GM18511 (cell line): ENCODE measurements around the gene ZDHHC13.

Experiments used
- ATAC-seq: cut with Tn5 transposase; IDR thresholded peaks from one replicate; pipeline ENCODE4 v1.9.1; 2021; ENCODE audit warnings: mild to moderate bottlenecking, moderate library complexity; ENCODE audit not compliant: unreplicated experiment

Gene ZDHHC13

DNA sequence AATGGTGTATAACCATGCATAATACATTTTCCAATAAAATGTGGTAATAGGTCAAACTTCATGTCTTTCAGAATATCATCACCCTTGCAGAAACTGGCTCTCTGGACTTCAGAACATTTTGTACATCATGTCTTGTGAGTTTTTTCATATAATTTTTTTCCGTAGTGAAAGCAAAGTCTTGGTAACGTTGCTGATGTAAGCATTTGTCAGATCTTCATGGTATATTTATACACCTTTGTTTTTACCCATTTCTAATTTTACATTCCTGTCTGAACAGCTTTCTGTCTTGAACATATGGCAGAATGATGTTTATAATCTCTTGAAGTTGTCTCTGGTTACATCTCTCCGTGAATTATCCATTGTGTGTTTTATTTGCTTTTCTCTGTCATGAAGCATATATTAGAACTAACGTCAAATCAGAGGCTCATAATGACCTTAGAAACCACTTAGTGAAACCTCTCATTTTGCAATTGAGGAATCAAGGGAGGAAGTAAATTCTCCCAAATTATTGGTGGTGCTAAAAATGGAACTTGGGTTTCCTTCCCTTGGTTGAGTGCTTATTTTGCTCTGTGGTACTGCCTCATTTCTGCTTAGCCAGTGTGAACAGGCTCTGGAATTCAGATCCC, 47.4 kb downstream of the ZDHHC13 start:
- ATAC-seq = no peak

- no peak for ATAC-seq
Measured at GRCh38 chr11:19164881-19165280, 47.9 kb downstream of the ZDHHC13 start.

- no peak for ATAC-seq
Measured at GRCh38 chr11:19168090-19168489, 51.1 kb downstream of the ZDHHC13 start.

GRCh38 chr11:19173004-19173689, 56.2 kb downstream of the ZDHHC13 start:
- no peak for ATAC-seq

GRCh38 chr11:19173964-19174638, 57.1 kb downstream of the ZDHHC13 start:
- ATAC-seq = no peak

DNA sequence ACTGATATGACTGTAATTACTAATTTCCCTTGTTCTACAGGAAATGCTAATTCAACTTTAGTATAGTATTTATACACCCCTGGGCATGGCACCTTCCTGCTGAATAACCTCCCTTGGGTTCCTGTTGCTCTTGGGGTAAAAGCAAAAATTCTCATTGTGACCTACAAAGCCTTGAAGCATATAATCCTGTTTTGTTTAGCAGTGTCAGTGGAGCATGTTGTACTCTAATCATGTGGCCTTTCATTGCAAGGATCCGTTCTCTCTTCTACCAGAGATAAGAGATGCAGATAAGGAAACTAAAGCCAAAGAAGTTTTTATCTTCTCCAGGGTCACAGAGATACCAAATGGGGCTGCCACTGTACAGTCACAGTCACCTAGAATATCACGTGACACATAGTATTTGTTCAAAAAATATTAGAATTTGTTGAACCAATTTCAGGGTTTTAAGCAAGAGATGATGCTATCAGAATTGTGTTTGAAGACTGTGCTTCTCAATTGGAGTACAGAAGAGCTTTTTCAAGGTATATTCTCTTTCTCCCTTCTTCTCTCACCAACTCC, 59.7 kb downstream of the ZDHHC13 start:
- no peak for ATAC-seq

- ATAC-seq = no peak
Measured at GRCh38 chr11:19181531-19182261, 64.7 kb downstream of the ZDHHC13 start.

DNA sequence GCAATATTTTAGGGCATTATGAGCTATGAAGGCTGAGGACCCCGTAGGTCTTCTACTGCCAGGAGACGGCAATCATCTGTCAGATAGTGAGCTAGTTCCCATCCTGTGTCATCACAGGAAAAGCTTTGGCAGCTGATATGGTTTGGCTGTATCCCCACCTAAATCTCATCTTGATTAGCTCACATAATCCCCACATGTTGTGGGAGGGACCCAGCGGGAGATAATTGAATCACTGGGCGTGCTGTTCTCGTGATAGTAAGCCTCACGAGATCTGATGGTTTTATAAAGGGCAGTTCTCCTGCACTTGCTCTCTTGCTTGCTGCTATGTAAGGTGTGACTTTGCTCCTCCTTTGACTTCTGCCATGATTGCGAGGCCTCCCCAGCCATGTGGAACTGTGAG, 66.7 kb downstream of the ZDHHC13 start:
- no peak for ATAC-seq

DNA sequence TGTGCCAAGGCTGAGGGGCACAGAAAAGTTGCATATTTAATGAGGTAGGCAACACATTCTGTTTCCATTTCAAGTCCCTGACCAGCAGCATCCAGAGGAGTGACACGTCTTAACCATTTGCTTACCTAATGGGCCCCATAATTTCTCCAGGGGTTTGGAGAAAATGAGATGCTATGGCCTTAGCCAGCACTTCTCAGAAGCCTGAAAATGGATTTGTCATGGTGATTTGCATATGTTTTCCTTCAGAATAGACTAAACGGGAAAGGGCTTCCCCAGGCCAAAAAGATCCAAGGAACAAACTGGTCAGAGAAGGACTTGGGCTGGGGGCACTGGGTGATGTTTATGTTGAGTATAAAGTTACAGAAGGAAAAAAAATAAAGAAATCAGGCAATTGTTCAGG, 68.1 kb downstream of the ZDHHC13 start:
- ATAC-seq = no peak

GRCh38 chr11:19185516-19186052, 68.6 kb downstream of the ZDHHC13 start:
- no peak for ATAC-seq

GRCh38 chr11:19187114-19187832, 70.3 kb downstream of the ZDHHC13 start:
- ATAC-seq = no peak

- ATAC-seq = no peak
Measured at GRCh38 chr11:19187833-19188258, 70.9 kb downstream of the ZDHHC13 start.

- ATAC-seq = no peak
Measured at GRCh38 chr11:19191530-19192169, 74.7 kb downstream of the ZDHHC13 start.

- ATAC-seq = no peak
Measured at GRCh38 chr11:19193916-19194315, 76.9 kb downstream of the ZDHHC13 start.

DNA sequence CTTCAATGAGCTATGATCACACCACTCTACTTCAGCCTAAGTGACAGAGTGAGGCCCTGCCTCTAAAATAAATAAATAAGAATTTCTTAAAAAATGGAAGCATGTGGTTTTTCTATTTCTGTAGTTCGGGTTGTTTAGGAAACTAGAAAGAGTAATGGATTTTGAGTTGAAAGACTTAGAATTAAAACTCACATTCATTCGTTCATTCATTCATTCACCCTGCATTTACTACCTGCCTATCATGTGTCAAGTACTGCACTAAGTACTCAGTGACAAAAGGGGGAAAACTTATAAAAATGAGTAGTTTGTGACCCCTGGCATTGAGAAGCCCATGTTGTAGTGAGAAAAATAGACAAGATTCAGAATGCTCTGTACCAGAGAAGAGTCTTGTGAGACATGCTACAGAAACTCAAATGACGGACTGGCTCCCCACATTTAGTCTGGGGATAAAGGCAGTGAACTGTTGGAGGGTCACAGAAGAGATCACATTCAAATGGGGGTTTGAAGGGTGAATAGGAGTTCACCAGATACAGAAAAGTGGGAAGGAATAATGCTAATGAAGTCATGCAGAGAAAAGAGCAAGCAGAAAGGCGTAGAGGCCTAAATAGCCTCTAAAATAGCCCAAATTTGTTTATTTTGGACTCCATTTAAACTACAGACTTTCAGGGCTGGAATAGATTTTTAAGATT, 77.8 kb downstream of the ZDHHC13 start:
- ATAC-seq = no peak

- ATAC-seq = no peak
Measured at GRCh38 chr11:19196432-19196831, 79.5 kb downstream of the ZDHHC13 start.

GRCh38 chr11:19199048-19199447, 82.1 kb downstream of the ZDHHC13 start:
- no peak for ATAC-seq

- no peak for ATAC-seq
Measured at GRCh38 chr11:19199771-19200170, 82.8 kb downstream of the ZDHHC13 start.
